Retina (tissue), 1 donor: Measurements from ENCODE around the gene BARHL1.

Source experiments
- DNase-seq: peaks from one replicate; pipeline ENCODE4 v3.0.0-alpha.2; 2016

BARHL1 gene

GRCh38 chr9:132626285-132626684 lies 43.9 kb downstream of the BARHL1 start:
- no peak for DNase-seq

GRCh38 chr9:132627106-132627505 lies 44.7 kb downstream of the BARHL1 start:
- no peak for DNase-seq

- DNase-seq: no peak
Observed at GRCh38 chr9:132627594-132627993, 45.2 kb downstream of the BARHL1 start.

GRCh38 chr9:132628746-132629145 lies 46.3 kb downstream of the BARHL1 start:
- no peak for DNase-seq

GRCh38 chr9:132630116-132630515 lies 47.7 kb downstream of the BARHL1 start:
- DNase-seq: no peak

- DNase-seq: no peak
Observed at GRCh38 chr9:132630811-132631210, 48.4 kb downstream of the BARHL1 start.

- no peak for DNase-seq
Observed at GRCh38 chr9:132631280-132631679, 48.9 kb downstream of the BARHL1 start.

GRCh38 chr9:132631685-132632084 lies 49.3 kb downstream of the BARHL1 start:
- DNase-seq: no peak

- DNase-seq: no peak
Observed at GRCh38 chr9:132632413-132633129, 50.2 kb downstream of the BARHL1 start.

GRCh38 chr9:132634327-132634726 lies 51.9 kb downstream of the BARHL1 start:
- DNase-seq: no peak

- DNase-seq: no peak
Observed at GRCh38 chr9:132637351-132637750, 54.9 kb downstream of the BARHL1 start.

- DNase-seq: no peak
Observed at GRCh38 chr9:132637801-132638200, 55.4 kb downstream of the BARHL1 start.

GRCh38 chr9:132638240-132638639 lies 55.8 kb downstream of the BARHL1 start:
- DNase-seq: no peak

- no peak for DNase-seq
Observed at GRCh38 chr9:132639322-132639721, 56.9 kb downstream of the BARHL1 start.
